Renal pelvis (tissue), 4 donors: ENCODE data around the gene TIMP2. TPM values are rescaled to one million over a fixed set of nuclear protein-coding genes. Genes with fewer than 3 reads are reported as not detected.

ENCODE experiments used
- DNase-seq: peaks from one replicate; pipeline ENCODE4 v3.0.0-alpha.2; 2013
- polyA plus RNA-seq, 3 donors: library from polyadenylated mRNA; unstranded; fragments of 120-200 nt; gene quantifications; one replicate each; pipeline ENCODE4 v1.2.1, GENCODE V29; 2013; ENCODE audit not compliant: insufficient read length in 3 of 3

The TIMP2 gene
- polyA plus RNA-seq, 3 donors = 115 to 150 (median 132) TPM

DNA sequence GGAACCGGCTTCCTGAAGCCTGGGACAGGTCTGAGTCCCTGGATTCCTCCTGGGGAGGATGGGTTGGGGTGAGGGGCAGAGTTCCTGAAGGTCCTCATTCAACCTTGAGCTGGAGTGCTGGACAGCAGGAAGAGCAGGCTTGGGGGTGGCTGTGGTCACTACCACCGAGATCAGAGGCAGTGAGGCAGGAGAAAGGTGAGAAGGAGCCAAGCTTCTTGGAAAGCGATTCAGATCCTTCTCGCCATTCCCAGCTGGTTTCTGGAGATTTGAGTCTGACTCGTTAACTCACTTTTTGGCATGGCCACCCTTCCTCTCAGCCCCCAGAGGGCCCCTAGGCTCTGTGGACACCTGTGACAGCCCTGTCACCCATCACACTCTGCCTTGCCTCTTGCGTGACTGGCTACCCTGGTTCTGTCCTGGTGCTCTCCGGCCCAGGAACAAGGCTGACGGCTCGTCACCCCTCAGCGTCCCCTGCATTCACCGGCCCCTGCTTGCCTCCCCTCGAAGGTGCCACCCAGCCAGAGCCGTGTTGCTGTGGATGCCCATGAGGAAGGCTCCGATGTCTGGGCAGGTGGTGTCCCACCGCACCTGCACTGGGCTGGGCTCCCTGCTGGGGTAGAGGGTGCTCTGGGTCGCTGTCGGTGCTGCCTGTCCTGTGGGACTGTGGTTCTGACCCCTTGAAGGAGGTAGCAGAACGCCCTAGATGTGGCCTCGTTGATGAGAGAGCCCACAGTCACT lies 9.7 kb upstream of the TIMP2 start:
- DNase-seq = no peak

DNA sequence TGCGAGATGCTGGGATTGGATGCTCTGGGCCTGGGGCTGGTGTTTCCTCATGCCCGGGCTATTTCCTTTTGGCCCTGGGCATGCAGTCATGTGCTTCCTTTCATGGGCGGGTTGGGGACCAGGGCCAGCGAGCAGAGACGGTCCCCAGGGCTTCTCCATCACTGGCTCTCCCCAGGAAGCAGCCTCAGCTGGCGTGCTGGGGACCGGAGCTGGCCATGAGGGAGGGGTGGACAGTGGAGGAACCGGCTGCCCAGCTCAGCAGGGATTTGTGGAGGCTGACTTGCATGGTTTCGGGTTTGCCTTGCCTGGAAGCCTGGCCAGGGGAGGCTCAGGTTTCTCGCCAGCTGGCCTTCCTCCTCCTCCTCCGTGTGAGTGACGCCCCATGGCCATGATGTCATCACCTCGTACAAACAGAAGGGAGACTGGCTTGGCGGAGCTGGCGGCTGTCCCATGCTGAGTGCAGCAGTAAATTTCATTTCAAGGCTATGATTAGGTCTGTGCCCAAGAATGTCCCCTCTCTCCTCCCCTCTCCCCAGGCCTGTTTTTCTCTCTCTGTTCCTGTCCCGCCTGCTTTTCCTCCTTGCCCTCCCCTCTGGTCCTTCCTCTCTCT lies 8.9 kb upstream of the TIMP2 start:
- peak; percentile 95 for DNase-seq

DNA sequence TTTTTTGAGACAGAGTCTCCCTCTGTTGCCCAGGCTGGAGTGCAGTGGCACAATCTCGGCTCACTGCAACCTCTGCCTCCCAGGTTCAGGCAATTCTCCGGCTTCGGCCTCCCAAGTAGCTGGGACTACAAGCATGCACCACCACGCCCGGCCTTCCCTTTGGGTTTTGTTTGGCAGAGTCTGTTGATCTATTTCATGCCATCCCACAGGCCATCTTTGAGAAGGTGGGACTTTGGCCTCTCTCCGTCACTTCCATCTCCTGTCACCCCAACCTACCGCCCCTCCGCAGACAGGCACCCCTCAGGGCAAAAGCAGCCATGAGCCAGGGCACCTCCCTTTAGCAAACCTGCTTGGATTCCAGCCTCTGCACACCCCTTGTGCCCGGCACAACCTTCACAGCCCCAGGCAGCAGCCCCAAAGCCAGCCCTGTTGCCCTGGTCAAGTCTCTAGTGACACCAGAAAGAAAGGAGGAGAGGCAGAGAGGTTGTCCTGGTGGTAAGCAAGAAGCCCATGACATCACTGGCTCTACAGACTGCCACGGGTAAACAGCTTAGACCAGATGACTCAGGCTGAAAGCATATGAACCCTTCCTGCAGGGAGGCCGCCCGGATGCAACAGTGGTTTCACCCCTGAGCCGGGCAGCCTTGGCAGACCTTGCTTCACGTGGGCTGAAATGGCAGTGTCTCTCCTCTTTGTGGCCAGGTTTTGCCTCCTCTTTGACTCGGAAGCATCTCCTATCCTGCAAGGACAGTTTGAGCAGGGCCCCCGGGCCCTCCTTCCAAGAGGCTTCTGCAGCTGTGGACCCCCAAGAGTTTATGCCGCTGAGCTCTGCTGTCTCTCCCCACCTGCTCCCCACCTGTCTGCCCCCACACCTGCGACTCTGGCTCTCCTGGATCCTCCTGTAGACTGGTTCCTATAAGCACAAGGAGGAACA lies 8.1 kb upstream of the TIMP2 start:
- DNase-seq = no peak

DNA sequence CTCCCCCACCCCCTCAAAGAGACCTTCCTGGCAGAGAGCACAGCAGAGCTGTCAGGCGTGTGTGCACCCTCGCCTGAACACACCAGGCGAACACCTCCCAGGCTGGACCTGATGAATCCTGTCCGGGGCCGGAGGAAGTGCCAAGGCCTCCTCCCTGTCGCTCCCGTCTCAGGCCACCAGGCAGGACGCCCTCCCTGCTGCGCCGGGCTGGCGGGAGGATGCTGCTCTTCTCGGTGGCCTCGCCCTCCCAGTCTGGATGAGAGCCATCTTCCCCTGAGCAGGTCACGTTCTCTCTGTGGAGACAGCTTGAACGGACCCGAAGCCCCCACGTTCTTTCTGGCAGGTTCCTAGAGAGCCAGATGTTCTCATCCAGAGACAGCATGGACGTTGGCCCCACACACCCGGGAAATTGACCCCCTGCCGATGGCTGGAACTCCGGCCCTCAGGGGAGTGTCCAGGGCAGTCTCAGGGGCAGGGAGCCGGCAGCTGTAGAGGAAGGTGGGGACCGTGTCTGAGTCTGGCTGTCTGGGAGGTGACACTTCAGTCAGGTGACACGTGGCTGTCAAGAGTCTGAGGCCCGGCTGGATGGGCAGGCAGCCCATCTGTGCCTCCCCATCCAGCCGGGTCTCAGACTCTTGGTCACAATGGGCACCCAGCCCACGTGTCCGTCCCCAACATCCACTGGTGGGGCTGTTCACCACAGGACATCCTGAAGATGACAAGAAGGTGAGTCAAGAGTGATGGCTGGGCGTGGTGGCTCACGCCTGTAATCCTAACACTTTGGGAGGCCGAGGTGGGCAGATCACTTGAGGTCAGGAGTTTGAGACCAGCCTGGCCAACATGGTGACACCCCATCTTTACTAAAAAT lies 5.0 kb upstream of the TIMP2 start:
- DNase-seq = no peak

DNA sequence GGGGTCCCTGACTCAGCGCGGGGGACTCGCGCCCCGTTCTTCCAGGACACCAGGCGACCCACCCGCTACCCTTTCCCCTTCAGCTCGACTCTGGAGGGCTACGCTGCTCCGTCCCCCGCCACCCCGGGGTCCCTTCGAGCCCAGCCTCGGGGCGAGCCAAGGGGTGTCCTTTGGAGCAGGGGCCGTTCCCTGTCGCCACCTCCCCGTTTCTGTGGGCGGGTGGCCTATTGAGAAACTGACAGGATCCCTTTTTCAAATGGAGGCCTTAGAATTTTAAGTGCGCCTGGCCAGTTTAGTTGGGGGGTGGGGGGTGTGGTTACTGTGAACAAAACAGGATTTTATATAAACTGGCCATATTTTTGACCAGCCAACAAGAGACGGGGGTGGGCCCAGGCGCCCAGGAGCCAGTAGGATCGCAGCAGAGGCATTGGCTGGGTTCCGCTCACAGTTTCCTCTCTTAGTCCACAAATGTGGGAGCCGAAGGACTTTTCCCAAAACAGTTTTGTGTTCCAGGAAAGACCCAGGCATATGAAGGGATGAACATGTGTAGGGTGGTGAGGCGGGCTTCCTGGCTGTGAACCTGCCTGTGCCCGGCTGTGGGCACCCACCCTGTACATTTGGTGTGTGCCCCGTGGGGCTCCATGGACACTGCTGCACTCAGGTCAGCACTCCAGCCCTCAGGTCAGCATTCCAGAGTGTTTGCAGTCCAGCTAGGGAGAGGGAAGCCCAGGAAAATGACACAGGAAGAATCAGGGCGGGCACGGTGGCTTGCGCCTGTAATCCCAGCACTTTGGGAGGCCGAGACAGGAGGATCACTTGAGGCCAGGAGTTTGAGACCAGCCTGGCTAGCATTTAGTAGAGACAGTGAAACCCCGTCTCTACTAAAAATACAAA lies 722 bp upstream of the TIMP2 start:
- peak; percentile 73 for DNase-seq

DNA sequence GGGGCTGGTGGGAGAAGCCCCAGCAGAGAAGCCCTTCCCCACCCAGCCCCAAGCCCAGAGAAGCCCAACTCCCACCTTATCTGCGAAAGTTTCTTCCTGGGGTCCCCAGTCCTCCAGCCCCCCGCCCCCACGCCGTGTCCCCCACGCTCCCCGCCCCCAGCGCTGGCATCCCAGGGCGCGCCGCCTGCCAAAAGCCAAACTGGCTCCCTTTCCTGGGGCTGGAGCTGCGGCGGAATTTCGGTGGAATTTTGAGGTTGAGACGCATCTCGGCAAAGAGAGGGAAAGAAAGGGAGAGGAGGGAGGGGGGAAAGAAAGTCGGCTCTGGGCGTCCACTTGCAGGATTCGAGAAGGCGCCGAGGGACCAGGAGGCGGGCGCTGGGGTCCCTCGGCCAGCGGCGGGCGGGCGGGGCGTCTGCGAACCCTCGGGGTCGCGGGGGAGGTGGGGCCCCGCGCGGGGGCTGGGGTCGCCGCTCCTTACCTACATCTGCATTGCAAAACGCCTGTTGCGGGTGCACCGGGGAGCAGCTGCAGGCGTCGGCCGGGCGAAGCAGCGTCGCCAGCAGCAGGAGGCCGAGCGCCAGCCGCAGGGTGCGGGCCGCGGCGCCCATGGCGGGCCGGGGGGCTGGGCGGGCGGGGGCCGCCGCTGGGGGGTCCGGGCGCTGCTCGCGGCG lies 571 bp downstream of the TIMP2 start:
- no peak for DNase-seq

DNA sequence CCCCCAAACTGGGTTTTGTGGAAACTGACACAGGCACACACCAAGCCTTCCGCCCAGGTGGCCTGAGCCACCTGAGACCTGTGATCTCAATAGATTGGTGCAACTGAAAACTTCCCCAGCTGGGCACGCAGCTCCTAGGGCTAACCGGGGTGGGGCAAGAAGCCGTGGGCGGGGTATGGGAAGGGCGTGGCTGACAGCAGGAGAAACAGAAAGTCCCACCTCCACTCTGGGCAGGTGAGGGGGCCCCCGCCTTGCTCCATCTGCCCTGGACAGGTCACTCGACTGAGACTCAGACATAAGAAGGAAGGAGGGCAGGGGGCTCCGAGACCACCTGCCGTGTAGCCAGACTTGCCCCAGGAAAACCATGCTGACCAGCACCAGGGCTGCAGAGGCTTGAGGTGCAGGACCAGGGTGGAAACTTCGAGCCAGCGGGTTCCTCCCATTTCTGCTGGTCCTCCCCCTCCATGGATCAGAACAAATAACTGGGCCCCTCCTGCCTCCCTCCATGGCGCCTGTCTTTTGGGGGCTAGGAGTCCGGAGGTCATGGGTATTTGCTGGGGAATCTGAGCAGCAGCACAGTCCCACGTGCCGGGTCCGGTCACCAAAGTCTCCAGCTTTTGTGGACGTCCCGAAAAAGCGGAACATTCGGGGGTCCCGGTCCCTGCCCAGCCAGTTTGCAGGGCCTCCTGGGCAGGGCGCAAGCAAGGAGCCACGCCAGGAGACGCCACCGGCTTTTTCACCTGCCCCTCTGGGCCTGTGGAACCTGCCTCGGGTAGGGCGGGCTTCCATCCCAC lies 1.3 kb downstream of the TIMP2 start:
- DNase-seq = no peak

DNA sequence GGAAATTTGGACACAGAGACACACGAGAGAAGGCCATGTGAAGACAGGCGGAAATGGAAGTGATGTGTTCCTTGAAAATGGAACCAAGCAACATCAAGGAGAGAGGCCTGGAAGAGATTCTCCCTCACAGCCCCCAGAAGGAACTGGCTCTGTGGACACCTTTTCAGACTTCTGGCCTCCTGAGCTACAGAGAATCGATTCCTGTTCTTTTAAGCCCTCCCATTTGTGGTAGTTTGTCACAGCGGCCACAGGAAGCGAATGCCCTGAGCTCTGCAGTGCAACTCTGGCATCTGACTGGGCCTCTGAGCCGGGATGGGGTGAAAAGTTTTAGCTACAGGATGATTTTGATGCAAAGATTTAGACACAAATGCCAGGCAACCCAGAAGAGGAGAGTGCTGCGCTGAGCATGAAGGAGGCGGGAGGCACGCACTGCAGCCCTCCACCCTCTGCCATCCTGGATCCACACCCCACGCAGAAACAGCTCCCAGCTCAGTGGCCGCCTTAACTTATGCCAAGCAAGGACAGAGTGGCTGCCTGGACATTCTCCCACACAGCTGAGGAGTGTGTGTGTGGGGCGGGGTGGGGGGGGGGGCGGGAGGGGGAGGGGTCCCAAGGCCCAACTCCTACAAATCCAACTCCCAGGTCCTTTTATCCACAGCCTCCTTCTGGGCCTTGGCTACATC lies 2.2 kb downstream of the TIMP2 start:
- no peak for DNase-seq

DNA sequence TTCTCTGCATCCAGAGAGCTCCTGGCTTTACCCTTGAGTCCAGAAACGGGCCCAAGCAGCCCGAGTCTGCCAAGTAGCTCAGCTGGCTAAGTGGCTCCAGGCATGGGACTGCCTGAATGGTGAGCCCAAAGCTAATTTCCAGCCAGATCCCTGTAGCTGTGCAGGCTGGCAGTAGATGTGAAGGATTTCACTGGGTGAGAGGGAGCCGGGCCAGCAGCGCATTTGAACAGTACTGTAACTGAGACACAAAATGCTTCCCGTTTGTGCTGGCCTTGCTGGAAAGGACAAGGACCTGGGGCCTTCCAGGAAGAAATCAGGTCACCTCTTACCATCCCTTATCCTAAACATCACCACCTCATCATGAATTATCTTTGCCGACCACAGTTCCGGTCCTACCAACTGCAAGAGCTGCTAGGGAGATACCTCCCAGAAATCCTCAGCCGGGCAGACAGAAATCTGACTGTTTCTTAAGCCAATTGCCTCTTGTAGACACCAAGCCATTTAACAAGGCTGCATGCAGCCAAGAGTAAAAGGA lies 3.7 kb downstream of the TIMP2 start:
- no peak for DNase-seq

DNA sequence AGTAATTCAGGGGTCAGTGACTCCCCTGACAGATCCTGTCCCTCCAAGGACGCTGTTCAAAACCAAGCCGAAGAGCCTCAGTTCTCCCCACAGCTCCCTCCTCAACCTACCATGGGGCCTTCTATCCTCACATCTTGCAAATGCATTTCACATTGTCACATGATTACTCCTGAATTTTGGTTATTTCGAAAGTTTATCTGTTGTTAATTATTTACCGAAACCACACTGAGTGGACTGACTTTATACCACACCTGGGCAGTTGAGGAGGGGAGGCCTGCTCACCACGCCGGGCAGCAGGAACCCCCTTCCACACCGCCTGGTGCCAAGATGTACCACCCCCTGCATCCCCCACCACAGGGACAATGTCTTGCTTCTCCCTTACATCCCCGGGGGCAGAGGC lies 4.7 kb downstream of the TIMP2 start:
- DNase-seq = no peak

DNA sequence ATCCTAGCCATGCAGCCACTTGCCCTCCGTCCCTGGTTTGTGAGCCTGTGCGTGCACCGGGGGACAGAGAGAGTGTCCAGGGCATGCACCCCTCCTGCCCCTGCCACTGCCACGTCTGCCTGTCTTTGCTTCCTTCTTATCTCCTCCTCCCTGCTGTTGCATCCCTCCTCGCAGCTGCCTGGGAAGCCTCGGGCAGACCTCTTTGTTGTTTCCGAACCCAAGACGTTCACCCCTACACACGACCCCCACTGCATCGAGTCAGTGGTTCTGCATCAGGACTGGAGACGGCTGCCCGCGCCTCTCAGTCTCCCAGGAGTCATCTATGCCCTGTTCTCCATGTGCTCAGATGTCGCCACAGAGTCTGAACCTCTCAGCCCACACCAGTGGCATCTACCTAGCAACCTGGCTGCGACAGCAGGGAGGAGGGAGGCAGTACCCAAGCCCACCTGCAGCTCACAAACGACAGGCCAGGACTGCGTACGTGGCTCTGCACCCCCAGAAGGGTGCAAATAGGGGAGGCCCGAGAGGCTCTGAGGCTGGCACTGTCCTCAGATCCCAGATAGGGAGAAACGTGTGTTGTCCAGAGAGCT lies 5.2 kb downstream of the TIMP2 start:
- peak; percentile 59 for DNase-seq

DNA sequence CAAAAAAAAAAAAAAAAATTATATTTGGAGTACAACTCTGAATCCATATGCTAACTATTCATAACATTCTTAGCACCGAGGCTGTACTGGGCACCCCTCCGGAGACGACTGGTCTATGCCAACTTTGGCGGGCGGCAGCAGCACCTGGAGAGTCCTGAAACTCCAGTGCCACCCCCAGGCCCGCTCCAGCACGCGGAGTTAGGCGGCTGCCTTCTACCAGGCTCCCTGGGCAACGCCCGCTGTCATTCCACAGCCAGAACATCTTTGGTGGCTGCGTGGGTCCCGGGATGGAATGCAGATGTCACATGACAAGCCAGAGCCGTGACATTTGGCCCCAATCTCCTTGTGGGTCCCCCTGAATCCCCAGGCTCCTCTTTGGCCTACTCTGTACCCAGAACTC lies 6.2 kb downstream of the TIMP2 start:
- no peak for DNase-seq

DNA sequence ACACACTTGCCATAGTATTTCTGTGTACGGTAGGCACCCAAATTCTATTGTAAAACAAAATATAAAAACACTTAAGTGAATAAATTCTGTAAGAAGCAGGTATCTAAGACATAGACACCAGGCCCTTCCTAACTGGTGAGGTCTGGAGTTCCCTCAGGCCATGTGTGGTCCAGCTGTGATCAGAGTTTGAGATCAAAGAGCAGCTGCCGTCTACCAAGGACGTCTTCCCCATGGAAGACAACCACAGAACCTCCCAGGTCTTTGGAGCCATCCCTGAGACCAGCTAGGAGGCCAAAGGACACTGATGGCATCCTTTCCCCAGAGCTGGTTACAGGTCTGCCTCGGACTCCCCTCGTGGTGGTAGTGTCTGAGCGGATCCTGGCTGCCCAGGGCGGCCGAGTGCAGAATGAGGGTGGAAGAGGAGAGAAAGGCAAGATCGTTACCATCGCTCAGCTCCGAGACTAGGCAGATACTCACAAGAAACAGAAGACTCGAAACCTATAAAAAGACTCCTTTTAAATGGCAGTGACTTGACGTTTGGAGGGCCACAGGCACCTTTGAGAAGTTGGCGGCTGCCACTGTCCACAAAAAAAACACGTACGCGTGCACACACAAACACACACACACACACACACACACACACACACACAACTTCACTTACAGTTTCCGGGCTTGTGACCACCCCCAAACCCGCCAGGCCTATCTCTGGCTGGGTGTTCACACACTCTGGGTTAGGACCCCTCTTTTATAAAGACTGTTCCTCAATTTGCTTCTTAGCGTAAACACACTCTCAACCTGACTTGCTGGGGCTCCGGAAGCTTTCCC lies 7.5 kb downstream of the TIMP2 start:
- DNase-seq = no peak

DNA sequence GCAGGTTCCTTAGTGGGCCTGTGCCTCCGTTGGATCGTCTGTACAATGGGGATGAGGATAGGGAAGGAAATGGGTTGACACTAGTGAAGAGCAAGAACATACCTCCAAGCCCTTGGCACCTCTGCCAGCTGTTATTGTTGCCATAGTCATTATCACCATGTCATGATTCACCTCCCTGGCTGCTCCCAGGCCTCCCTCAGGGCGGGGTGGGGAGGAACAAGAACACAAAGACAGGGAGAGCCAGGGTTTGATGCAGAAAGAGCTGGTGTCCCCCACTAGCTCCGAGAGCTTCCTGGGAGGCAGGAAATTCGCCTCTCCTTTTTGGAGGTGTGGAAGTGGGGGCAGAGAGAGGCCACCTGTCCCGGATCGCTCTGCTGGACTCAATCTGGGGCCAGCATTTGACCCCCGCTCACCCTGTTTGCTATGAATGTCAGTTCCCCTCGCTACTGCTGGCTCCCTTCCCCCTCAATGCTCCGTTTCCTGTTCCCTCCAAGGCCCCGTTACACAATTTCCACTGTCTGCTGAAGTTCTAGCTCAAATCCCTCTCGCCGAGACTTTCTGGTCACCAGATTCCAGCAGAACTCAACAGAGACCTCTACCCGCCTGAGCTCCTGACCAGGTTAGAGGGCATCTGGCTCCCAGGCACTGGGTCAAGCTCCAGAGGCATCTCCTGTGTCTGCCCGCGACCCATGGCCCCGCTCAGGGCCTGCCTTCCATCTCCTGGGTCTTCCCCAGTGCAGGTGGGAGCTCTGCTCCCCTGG lies 9.1 kb downstream of the TIMP2 start:
- DNase-seq = no peak

DNA sequence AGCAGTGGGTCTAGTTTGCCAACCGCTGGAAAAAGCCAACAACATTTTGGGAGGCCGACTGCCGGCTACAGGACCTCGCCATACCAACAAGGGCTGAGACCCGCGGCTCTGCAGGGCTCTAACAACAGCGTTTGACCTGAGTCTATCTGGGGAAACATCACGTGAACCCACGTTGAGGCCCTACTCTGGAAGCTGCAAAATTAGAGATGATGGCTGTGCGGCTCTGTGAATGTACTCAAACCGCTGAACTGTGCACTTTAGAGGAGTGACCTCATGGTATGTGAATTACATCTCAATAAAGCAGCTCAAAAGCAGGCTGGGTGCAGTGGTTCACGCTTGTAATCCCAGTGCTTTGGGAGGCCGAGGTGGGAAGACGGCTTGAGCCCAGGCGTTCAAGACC lies 12.1 kb downstream of the TIMP2 start:
- no peak for DNase-seq

DNA sequence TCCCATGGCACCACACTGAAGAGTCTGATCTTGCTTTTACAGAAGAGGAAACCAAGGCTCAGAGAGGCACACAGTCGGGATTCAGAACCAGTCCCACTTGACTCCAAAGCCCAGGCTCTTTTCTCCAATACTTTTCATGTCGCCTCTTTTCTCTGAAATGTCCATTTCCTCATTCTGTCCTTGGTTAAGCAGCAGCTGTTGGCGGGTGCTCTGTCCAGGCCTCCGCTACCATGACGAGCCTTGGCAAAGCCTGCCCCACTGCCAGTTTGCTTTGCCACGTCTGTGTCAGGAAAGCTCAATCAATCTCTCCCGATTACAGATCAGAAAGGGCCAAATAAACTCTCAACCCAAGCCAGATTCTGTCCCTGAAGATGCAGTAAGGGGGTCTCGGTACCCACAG lies 13.1 kb downstream of the TIMP2 start:
- DNase-seq = no peak
